SK-N-SH (cell line): ENCODE measurements around the gene TEKT4.

Experiments
- EZH2phosphoT487 ChIP-seq: fragments of 200-600 bp; sonication (generic); IDR thresholded peaks from 2 replicates; pipeline ENCODE4 v1.6.1; 2017; ENCODE audit warnings: low read depth, mixed run types, mild to moderate bottlenecking, antibody characterized with exemption, moderate library complexity, borderline replicate concordance
- FOXM1 ChIP-seq: IDR thresholded peaks from 2 replicates; pipeline ENCODE4 v1.4.0; 2012; ENCODE audit warnings: low read depth, mild to moderate bottlenecking
- POLR2AphosphoS5 ChIP-seq: IDR thresholded peaks from 2 replicates; pipeline ENCODE4 v1.6.1; 2012; ENCODE audit warnings: low read depth, low read length
- RAD21 ChIP-seq: IDR thresholded peaks from 2 replicates; pipeline ENCODE4 v1.6.1; 2012; ENCODE audit warnings: mild to moderate bottlenecking, low read length
- RCOR1 ChIP-seq: fragments of 150-350 bp; IDR thresholded peaks from 2 replicates; pipeline ENCODE4 v1.6.1; 2017; ENCODE audit warnings: antibody characterized with exemption, low read length
- SMC3 ChIP-seq: IDR thresholded peaks from 2 replicates; pipeline ENCODE4 v1.6.1; 2012; ENCODE audit warnings: low read depth, low read length, improper control_type of control experiment

DNA sequence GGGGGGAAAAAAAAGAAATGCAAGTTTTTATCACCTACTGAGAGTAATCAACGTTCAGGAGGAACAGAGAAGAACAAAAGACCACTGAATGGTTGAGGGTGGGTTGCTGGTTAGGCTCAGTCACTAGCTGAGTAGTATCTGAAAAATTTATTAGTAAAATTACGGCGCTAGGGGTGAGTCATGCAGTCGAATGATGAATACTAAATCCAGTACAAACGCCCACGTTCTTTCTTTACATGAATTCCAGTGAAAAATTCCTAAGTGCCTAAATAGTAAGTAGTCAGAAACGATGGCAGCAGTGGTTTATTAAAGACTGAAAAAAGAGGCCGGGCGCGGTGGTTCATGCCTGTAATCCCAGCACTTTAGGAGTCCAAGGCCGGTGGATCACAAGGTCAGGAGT is 52.0 kb downstream of the TEKT4 start:
- TF ChIP-seq SMC3 (no peak), RAD21 (no peak), FOXM1 (no peak), POLR2AphosphoS5 (no peak), EZH2phosphoT487 (no peak), RCOR1 (no peak)
